CD4-positive, alpha-beta T cell treated with Interleukin-4 for 4 hours (primary cell): ENCODE data around the gene LGALS3.
A peak's percentile ranks its signal among the peaks of the same experiment; 100 is the strongest.

Experiments used
- DNase-seq: peaks from one replicate; pipeline ENCODE4 v3.0.0-alpha.2; 2020

The LGALS3 gene

GRCh38 chr14:55191203-55192053 lies 62.4 kb downstream of the LGALS3 start, which contains the start of gene DLGAP5:
Gene DLGAP5, minus strand, starts transcription at chr14:55191585. Its CDS starts 2,406 bp downstream, at chr14:55189179.
- DNase-seq: peak; percentile 93

GRCh38 chr14:55192054-55192621 lies 63.1 kb downstream of the LGALS3 start:
- DNase-seq: no peak

DNA sequence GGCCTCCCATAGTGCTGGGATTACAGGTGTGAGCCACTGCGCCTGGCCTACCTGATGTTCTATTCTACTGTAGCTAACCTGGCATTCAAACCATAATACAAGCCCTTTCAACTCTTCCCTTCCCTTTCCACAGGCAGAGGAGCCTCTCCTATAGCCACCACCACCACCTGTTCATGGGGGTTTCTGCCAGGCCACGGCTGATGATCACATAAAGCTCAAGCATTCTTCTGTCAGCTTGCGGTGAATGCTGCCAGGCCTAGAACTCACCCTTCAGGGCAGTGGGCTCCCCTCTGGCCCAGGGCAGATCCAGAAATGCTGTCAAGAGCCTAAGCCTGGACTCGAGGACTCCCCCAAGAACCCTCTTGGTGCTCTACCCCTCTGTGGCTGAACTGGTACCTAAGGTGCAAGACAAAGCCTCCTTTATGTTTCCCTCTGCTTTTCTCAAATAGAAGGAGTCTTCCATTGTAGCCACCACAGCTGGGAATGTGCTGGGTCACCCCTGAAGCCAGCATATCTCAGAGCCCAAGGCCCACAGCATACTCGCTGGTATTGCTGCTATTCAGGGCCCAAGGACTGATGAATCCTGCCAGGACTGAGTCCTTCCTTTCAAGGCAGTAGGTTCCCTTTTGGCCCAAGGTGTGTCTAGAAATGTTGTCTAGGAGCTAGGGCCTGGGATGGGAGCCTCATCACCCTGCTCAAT lies 65.8 kb downstream of the LGALS3 start:
- DNase-seq: no peak
